ENCODE results near the gene CCDC122.
A peak's percentile ranks its signal among the peaks of the same experiment; 100 is the strongest.

Gene CCDC122

GRCh38 chr13:43911871-43912270 lies 32.3 kb upstream of the CCDC122 start:
- TF ChIP-seq CTCF (IDR thresholded peaks at IDR 0.05; ENCODE audit: low read depth, low read length) = no peak
- no peak overlapping the region for H3K4me3 ChIP-seq (ENCODE audit: low read depth, low read length)
- DNase-seq (ENCODE audit: low read depth, low spot score) = no peak
- in situ Hi-C loops (cut with HindIII; ENCODE audit: low sequenced_read_pairs) = loop anchor here (25.0 kb wide), 1 partner anchor 550 kb away; no protein-coding TSS in a partner anchor

DNA sequence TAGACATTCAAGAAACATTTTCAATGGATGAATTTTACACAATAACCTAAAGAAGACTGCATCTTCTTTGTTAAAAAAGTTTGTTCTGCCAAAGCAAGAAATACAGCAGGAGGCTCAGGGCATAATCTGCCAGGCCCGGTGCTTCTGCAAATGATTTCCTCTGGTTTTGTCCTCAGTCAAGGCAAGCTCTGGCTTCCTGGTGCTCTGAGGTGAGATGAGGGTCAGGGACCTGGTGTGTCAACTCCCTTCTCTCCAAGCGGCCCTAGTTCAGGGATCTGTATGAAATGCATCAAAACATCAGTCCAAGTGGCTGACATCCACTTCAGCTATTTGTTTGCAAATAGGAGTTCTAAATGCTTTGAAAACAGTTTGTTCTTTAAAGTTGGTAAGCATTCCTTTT lies 31.7 kb upstream of the CCDC122 start:
- in situ Hi-C loops (cut with HindIII; ENCODE audit: low sequenced_read_pairs) = loop anchor here (25.0 kb wide), 1 partner anchor 551 kb away; no protein-coding TSS in a partner anchor
- DNase-seq (ENCODE audit: low read depth, low spot score) = no peak
- no peak for TF ChIP-seq CTCF (IDR thresholded peaks at IDR 0.05; ENCODE audit: low read depth, low read length)
- H3K4me3 ChIP-seq (ENCODE audit: low read depth, low read length) = no peak overlapping the region

GRCh38 chr13:43910856-43911255 lies 31.3 kb upstream of the CCDC122 start:
- no peak for TF ChIP-seq CTCF (IDR thresholded peaks at IDR 0.05; ENCODE audit: low read depth, low read length)
- in situ Hi-C loops (cut with HindIII; ENCODE audit: low sequenced_read_pairs) = loop anchor here (25.0 kb wide), 1 partner anchor 551 kb away; no protein-coding TSS in a partner anchor
- no peak for DNase-seq (ENCODE audit: low read depth, low spot score)

GRCh38 chr13:43908156-43909126 lies 28.9 kb upstream of the CCDC122 start:
- in situ Hi-C loops (cut with HindIII; ENCODE audit: low sequenced_read_pairs) = loop anchor here (25.0 kb wide), 1 partner anchor 554 kb away; no protein-coding TSS in a partner anchor
- DNase-seq (ENCODE audit: low read depth, low spot score) = peak; percentile 90
- H3K4me3 ChIP-seq (ENCODE audit: low read depth, low read length) = no peak overlapping the region
- TF ChIP-seq CTCF (IDR thresholded peaks at IDR 0.05; ENCODE audit: low read depth, low read length) = peak; percentile 22

More at GRCh38 chr13:43910856-43911255, 31.3 kb upstream of the CCDC122 start:
- H3K4me3 ChIP-seq (ENCODE audit: low read depth, low read length) = no peak overlapping the region

- peak; percentile 63 for TF ChIP-seq CTCF (IDR thresholded peaks at IDR 0.05; ENCODE audit: low read depth, low read length)
- in situ Hi-C loops (cut with HindIII; ENCODE audit: low sequenced_read_pairs) = loop anchor here (25.0 kb wide), 1 partner anchor 557 kb away; no protein-coding TSS in a partner anchor
- peak; percentile 82 for DNase-seq (ENCODE audit: low read depth, low spot score)
- no peak overlapping the region for H3K4me3 ChIP-seq (ENCODE audit: low read depth, low read length)
Measured at GRCh38 chr13:43905435-43906031, 26.0 kb upstream of the CCDC122 start.

- TF ChIP-seq CTCF (IDR thresholded peaks at IDR 0.05; ENCODE audit: low read depth, low read length) = no peak
- in situ Hi-C loops (cut with HindIII; ENCODE audit: low sequenced_read_pairs) = no loop called here
- no peak for DNase-seq (ENCODE audit: low read depth, low spot score)
- H3K4me3 ChIP-seq (ENCODE audit: low read depth, low read length) = no peak overlapping the region
Measured at GRCh38 chr13:43895940-43896339, 16.4 kb upstream of the CCDC122 start.
